H9 (cell line): ENCODE measurements around the gene TGFBR2. TPM values are rescaled to one million over a fixed set of nuclear protein-coding genes. Genes with fewer than 3 reads are reported as not detected.

Source experiments
- DNase-seq: peaks from one replicate; pipeline ENCODE4 v3.0.0-alpha.2; 2017
- H2AFZ ChIP-seq: one replicate; pipeline ENCODE4 v1.6.1; 2013; ENCODE audit warnings: mild to moderate bottlenecking, low read length, control low read depth, moderate library complexity
- H2AK5ac ChIP-seq: 2 replicates; pipeline ENCODE4 v1.6.1; 2013; ENCODE audit warnings: low read length, control low read depth, mixed read lengths; ENCODE audit not compliant: insufficient read length
- H2BK120ac ChIP-seq: one replicate; pipeline ENCODE4 v1.6.1; 2013; ENCODE audit warnings: low read depth, mild to moderate bottlenecking, low read length, control low read depth, inconsistent platforms; ENCODE audit not compliant: poor library complexity, severe bottlenecking
- H2BK12ac ChIP-seq: 2 replicates; pipeline ENCODE4 v1.6.1; 2013; ENCODE audit warnings: low read length, control low read depth, mixed read lengths, low read depth; ENCODE audit not compliant: insufficient read length
- H2BK15ac ChIP-seq: 2 replicates; pipeline ENCODE4 v1.6.1; 2013; ENCODE audit warnings: low read depth, low read length, control low read depth
- H2BK20ac ChIP-seq: one replicate; pipeline ENCODE4 v1.6.1; 2013; ENCODE audit warnings: low read depth, mild to moderate bottlenecking, low read length, control low read depth, inconsistent platforms; ENCODE audit not compliant: poor library complexity, severe bottlenecking
- H2BK5ac ChIP-seq: 2 replicates; pipeline ENCODE4 v1.6.1; 2013; ENCODE audit warnings: low read length, control low read depth, mixed read lengths; ENCODE audit not compliant: insufficient read length
- H3K14ac ChIP-seq: 2 replicates; pipeline ENCODE4 v1.6.1; 2013; ENCODE audit warnings: low read length, control low read depth; ENCODE audit not compliant: insufficient read depth
- H3K18ac ChIP-seq: 2 replicates; pipeline ENCODE4 v1.6.1; 2013; ENCODE audit warnings: low read depth, mild to moderate bottlenecking, mixed read lengths, low read length, control low read depth; ENCODE audit not compliant: insufficient read length
- H3K23ac ChIP-seq: 2 replicates; pipeline ENCODE4 v1.6.1; 2013; ENCODE audit warnings: low read length, control low read depth, mixed read lengths, low read depth; ENCODE audit not compliant: insufficient read length
- H3K23me2 ChIP-seq: 2 replicates; pipeline ENCODE4 v1.6.1; 2013; ENCODE audit warnings: low read depth, mild to moderate bottlenecking, mixed read lengths, low read length, control low read depth; ENCODE audit not compliant: insufficient read length, poor library complexity, severe bottlenecking
- H3K27ac ChIP-seq: 2 replicates; pipeline ENCODE4 v1.5.1; 2013; ENCODE audit warnings: low read length, control low read depth, mixed read lengths, low read depth; ENCODE audit not compliant: insufficient read length
- H3K27me3 ChIP-seq: 2 replicates; pipeline ENCODE4 v1.6.1; 2013; ENCODE audit warnings: low read length, control low read depth, inconsistent platforms; ENCODE audit not compliant: insufficient read depth
- H3K4ac ChIP-seq: 2 replicates; pipeline ENCODE4 v1.6.1; 2013; ENCODE audit warnings: low read depth, mild to moderate bottlenecking, control low read depth, inconsistent platforms, low read length, moderate library complexity
- H3K4me1 ChIP-seq: 2 replicates; pipeline ENCODE4 v1.6.1; 2013; ENCODE audit warnings: low read length, control low read depth, inconsistent platforms; ENCODE audit not compliant: insufficient read depth
- H3K4me2 ChIP-seq: 2 replicates; pipeline ENCODE4 v1.6.1; 2013; ENCODE audit warnings: low read length, control low read depth, mixed read lengths; ENCODE audit not compliant: insufficient read length, insufficient read depth
- H3K56ac ChIP-seq: 2 replicates; pipeline ENCODE4 v1.6.1; 2013; ENCODE audit warnings: low read depth, mild to moderate bottlenecking, mixed read lengths, low read length, control low read depth; ENCODE audit not compliant: insufficient read length
- H3K79me1 ChIP-seq: 2 replicates; pipeline ENCODE4 v1.6.1; 2013; ENCODE audit warnings: low read depth, mild to moderate bottlenecking, moderate library complexity, low read length, control low read depth, inconsistent platforms; ENCODE audit not compliant: insufficient read depth, poor library complexity, severe bottlenecking
- H3K79me2 ChIP-seq: 2 replicates; pipeline ENCODE4 v1.6.1; 2013; ENCODE audit warnings: low read length, control low read depth, inconsistent platforms; ENCODE audit not compliant: insufficient read depth
- H3K9ac ChIP-seq: 2 replicates; pipeline ENCODE4 v1.6.1; 2013; ENCODE audit warnings: low read length, control low read depth, mixed read lengths; ENCODE audit not compliant: insufficient read length; ENCODE audit errors: extremely low read depth
- H3K9me3 ChIP-seq: one replicate; pipeline ENCODE4 v1.6.1; 2013; ENCODE audit warnings: low read depth, low read length, inconsistent platforms; ENCODE audit not compliant: control insufficient read depth
- H3T11ph ChIP-seq: one replicate; pipeline ENCODE4 v1.6.1; 2013; ENCODE audit warnings: mild to moderate bottlenecking, low read length, control low read depth, inconsistent platforms
- H4K20me1 ChIP-seq: one replicate; pipeline ENCODE4 v1.6.1; 2013; ENCODE audit not compliant: control insufficient read depth, insufficient read length, insufficient read depth
- H4K5ac ChIP-seq: 2 replicates; pipeline ENCODE4 v1.6.1; 2013; ENCODE audit warnings: low read depth, mild to moderate bottlenecking, mixed read lengths, low read length, control low read depth; ENCODE audit not compliant: insufficient read length
- H4K8ac ChIP-seq: replicated peaks from 2 replicates; pipeline ENCODE4 v1.6.1; 2013; ENCODE audit warnings: low read length, control low read depth, mixed read lengths, low read depth; ENCODE audit not compliant: insufficient read length
- H4K91ac ChIP-seq: 2 replicates; pipeline ENCODE4 v1.6.1; 2013; ENCODE audit warnings: low read depth, mild to moderate bottlenecking, moderate library complexity, mixed read lengths, low read length, control low read depth; ENCODE audit not compliant: insufficient read length
- H3K27ac Mint-ChIP-seq, 3 experiments: 2 replicates in 2 of 3; 3 replicates in 1 of 3; pipeline ENCODE4 v1.8.0; 2020 to 2021; ENCODE audit warnings: mixed read lengths in 3 of 3, mild to moderate bottlenecking in 1 of 3, moderate library complexity in 1 of 3
- H3K27me3 Mint-ChIP-seq: 2 replicates; pipeline ENCODE4 v1.8.0; 2021; ENCODE audit warnings: low read depth, mild to moderate bottlenecking, moderate library complexity, mixed read lengths
- H3K36me3 Mint-ChIP-seq, 3 experiments: 2 replicates in 2 of 3; 3 replicates in 1 of 3; pipeline ENCODE4 v1.8.0; 2020 to 2021; ENCODE audit warnings: low read depth in 3 of 3, mixed read lengths in 3 of 3; ENCODE audit not compliant: insufficient read depth in 1 of 3
- H3K4me1 Mint-ChIP-seq, 2 experiments: 2 replicates each; pipeline ENCODE4 v1.8.0; 2020; ENCODE audit warnings: mixed read lengths in 2 of 2
- H3K4me3 Mint-ChIP-seq, 2 experiments: 2 replicates in 1 of 2; 3 replicates in 1 of 2; pipeline ENCODE4 v1.8.0; 2020 to 2021; ENCODE audit warnings: mild to moderate bottlenecking in 2 of 2, mixed read lengths in 2 of 2, moderate library complexity in 1 of 2
- H3K9me3 Mint-ChIP-seq, 2 experiments: 2 replicates in 1 of 2; 3 replicates in 1 of 2; pipeline ENCODE4 v1.8.0; 2020; ENCODE audit warnings: mild to moderate bottlenecking in 2 of 2, mixed read lengths in 2 of 2, moderate library complexity in 1 of 2
- total RNA-seq: library from RNA; stranded (reverse); gene quantifications from 2 replicates; pipeline ENCODE4 v1.2.1, GENCODE V29; 2021
- TF ChIP-seq, protein P1 (sequence below): fragments of 200-600 bp; sonication (generic); conservative IDR thresholded peaks from 3 replicates; pipeline ENCODE4 v1.8.0; 2021; ENCODE audit warnings: antibody characterized with exemption, mild to moderate bottlenecking

The TGFBR2 gene
- total RNA-seq, 1 experiment from 2014 or later = 10.6 TPM

DNA sequence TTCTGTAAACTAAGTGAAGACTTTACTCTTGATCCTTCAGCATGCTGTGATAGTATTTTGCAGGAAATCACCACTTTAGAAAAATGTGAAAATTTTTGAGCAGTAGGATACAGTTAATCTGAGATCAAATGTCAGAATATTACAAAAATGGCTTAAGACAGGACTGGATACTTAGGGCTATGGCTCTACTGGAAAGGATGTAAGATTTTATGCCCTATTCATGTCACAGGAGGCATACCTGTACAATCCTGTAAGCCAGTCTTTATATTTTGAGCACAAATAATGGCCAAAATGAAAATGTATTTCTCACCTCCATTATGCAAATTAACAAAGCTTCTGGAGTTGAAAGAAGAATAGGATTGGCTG is 8.6 kb upstream of the TGFBR2 start:
- H3K27ac ChIP-seq = no peak overlapping the region
- no peak for DNase-seq
- no peaks in the 10 kb centered on the region for H3K9me3 ChIP-seq
- no peak overlapping the region for H2BK20ac ChIP-seq
- no peaks in the 10 kb centered on the region for H3K79me2 ChIP-seq
- no peaks in the 10 kb centered on the region for H3K79me1 ChIP-seq
- no peak overlapping the region for H4K91ac ChIP-seq
- no peak overlapping the region for H3K23ac ChIP-seq
- no peak overlapping the region for H2AK5ac ChIP-seq
- no peak overlapping the region for H3K27ac Mint-ChIP-seq
- H3K36me3 Mint-ChIP-seq = peaks cover 0 to 4% (median 2%) of the 10 kb centered on the region in 3 experiments; a peak in 3 of 7 replicates
- H3K18ac ChIP-seq = no peak overlapping the region
- H3K23me2 ChIP-seq = no peaks in the 10 kb centered on the region
- no peak overlapping the region for H4K8ac ChIP-seq
- no peak overlapping the region for H4K5ac ChIP-seq
- H3K4me1 Mint-ChIP-seq = no peaks in the 10 kb centered on the region
- no peak overlapping the region for H3K9ac ChIP-seq
- no peak overlapping the region for H2BK5ac ChIP-seq
- no peaks in the 10 kb centered on the region for H3K4me1 ChIP-seq
- H2BK15ac ChIP-seq = no peak overlapping the region
- no peaks in the 10 kb centered on the region for H3K27me3 Mint-ChIP-seq
- H2BK12ac ChIP-seq = no peak overlapping the region
- H3K27me3 ChIP-seq = no peaks in the 10 kb centered on the region
- no peak overlapping the region for H3K4ac ChIP-seq
- no peak overlapping the region for H3K4me2 ChIP-seq
- no peak overlapping the region for H2AFZ ChIP-seq
- no peak overlapping the region for H2BK120ac ChIP-seq
- H3K56ac ChIP-seq = no peak overlapping the region
- H3K9me3 Mint-ChIP-seq = peaks cover 0 to 2% of the 10 kb centered on the region in 2 experiments; a peak in 1 of 5 replicates
- no peak overlapping the region for H3T11ph ChIP-seq
- H4K20me1 ChIP-seq = no peaks in the 10 kb centered on the region
- no peak overlapping the region for H3K4me3 Mint-ChIP-seq
- TF ChIP-seq, protein P1, sequence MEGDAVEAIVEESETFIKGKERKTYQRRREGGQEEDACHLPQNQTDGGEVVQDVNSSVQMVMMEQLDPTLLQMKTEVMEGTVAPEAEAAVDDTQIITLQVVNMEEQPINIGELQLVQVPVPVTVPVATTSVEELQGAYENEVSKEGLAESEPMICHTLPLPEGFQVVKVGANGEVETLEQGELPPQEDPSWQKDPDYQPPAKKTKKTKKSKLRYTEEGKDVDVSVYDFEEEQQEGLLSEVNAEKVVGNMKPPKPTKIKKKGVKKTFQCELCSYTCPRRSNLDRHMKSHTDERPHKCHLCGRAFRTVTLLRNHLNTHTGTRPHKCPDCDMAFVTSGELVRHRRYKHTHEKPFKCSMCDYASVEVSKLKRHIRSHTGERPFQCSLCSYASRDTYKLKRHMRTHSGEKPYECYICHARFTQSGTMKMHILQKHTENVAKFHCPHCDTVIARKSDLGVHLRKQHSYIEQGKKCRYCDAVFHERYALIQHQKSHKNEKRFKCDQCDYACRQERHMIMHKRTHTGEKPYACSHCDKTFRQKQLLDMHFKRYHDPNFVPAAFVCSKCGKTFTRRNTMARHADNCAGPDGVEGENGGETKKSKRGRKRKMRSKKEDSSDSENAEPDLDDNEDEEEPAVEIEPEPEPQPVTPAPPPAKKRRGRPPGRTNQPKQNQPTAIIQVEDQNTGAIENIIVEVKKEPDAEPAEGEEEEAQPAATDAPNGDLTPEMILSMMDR = no peak
- no peak overlapping the region for H3K14ac ChIP-seq
